A549 (cell line): ENCODE data around the gene BMS1. TPM values are rescaled to one million over a fixed set of nuclear protein-coding genes. Genes with fewer than 3 reads are reported as not detected.

Source experiments
- ATAC-seq, 2 experiments: fragments of 200-7000 bp in 1 of 2; fragments of >200 bp in 1 of 2; cut with Nextera tagmentation in 1 of 2; cut with Tn5 transposase in 1 of 2; 3 replicates each; pipeline versions ENCODE4 v1.8.0 to v1.9.1; 2018 to 2020; ENCODE audit warnings: mild to moderate bottlenecking in 1 of 2, moderate library complexity in 1 of 2
- CTCF ChIA-PET: fragments of 300-600 bp; sonication (Branson Sonifier 250); formaldehyde crosslinking; extraction: SDS; loops from one replicate; lab custom pipeline; 2021; ENCODE audit warnings: antibody characterized with exemption, inconsistent platforms; lab: Yijun Ruan, JAX
- POLR2A ChIA-PET: fragments of 350-600 bp; formaldehyde crosslinking; extraction: SDS; loops from one replicate; lab custom pipeline; 2021; ENCODE audit warnings: antibody characterized with exemption, inconsistent platforms; lab: Yijun Ruan, JAX
- DNase-seq, 2 experiments: peaks; one replicate each; pipeline versions ENCODE4 v3.0.0 to v3.0.0-alpha.2; 2011 to 2016; ENCODE audit warnings: low read depth in 1 of 2, low spot score in 1 of 2
- FAIRE-seq: peaks from 2 replicates; lab custom pipeline; 2011; peaks lifted over from hg19 to GRCh38; lab: Jason Lieb, UNC
- H3K27ac ChIP-seq, 2 experiments: fragments of >200 bp; sonication (Bioruptor Twin); formaldehyde crosslinking; 3 replicates each; pipeline ENCODE4 v1.5.1; 2016 to 2017
- H3K4me1 ChIP-seq: fragments of >200 bp; sonication (Bioruptor Twin); formaldehyde crosslinking; 3 replicates; pipeline ENCODE4 v1.6.1; 2016
- H3K4me2 ChIP-seq: fragments of >200 bp; sonication (Bioruptor Twin); formaldehyde crosslinking; 3 replicates; pipeline ENCODE4 v1.6.1; 2016
- H3K4me3 ChIP-seq: fragments of >200 bp; sonication (Bioruptor Twin); formaldehyde crosslinking; 3 replicates; pipeline ENCODE4 v1.5.1; 2016
- H3K9me3 ChIP-seq: fragments of >200 bp; sonication (Bioruptor Twin); formaldehyde crosslinking; 3 replicates; pipeline ENCODE4 v1.6.1; 2016
- CBX8 ChIP-seq: fragments of 200-600 bp; sonication (generic); IDR thresholded peaks from 2 replicates; pipeline ENCODE4 v1.6.1; 2016
- CHD4 ChIP-seq: fragments of 200-600 bp; sonication (generic); IDR thresholded peaks from 2 replicates; pipeline ENCODE4 v1.6.1; 2016; ENCODE audit warnings: antibody characterized with exemption, mild to moderate bottlenecking, borderline replicate concordance
- EHF ChIP-seq: fragments of 250-450 bp; sonication (Bioruptor Pico); IDR thresholded peaks from 2 replicates; pipeline ENCODE4 v1.5.0; 2020; ENCODE audit warnings: mild to moderate bottlenecking
- EP300 ChIP-seq, 2 experiments: fragments of >200 bp; sonication (Bioruptor Twin); formaldehyde crosslinking; IDR thresholded peaks; 2 replicates in 1 of 2; 3 replicates in 1 of 2; pipeline ENCODE4 v1.6.1; 2016 to 2017
- ESRRA ChIP-seq: fragments of 150-350 bp; IDR thresholded peaks from 2 replicates; pipeline ENCODE4 v1.6.1; 2014; ENCODE audit warnings: mild to moderate bottlenecking, low read length, borderline replicate concordance
- FOSL2 ChIP-seq, 2 experiments: fragments of 450-650 bp in 1 of 2; fragments of >200 bp in 1 of 2; sonication (Bioruptor Twin) in 1 of 2; formaldehyde crosslinking; IDR thresholded peaks; 2 replicates each; pipeline versions ENCODE4 v1.5.0 to v1.6.1; 2016 to 2020; ENCODE audit warnings: mild to moderate bottlenecking in 1 of 2, moderate library complexity in 1 of 2
- FOXS1 ChIP-seq: fragments of 250-450 bp; sonication (Bioruptor Pico); IDR thresholded peaks from 2 replicates; pipeline ENCODE4 v1.5.0; 2020; ENCODE audit warnings: mild to moderate bottlenecking, moderate library complexity
- HEYL ChIP-seq: fragments of 250-450 bp; sonication (Bioruptor Pico); IDR thresholded peaks from 2 replicates; pipeline ENCODE4 v1.8.0; 2021; ENCODE audit warnings: mild to moderate bottlenecking, moderate library complexity
- HOXB5 ChIP-seq: fragments of 250-450 bp; sonication (Bioruptor Pico); IDR thresholded peaks from 2 replicates; pipeline ENCODE4 v1.5.0; 2020; ENCODE audit warnings: mild to moderate bottlenecking, moderate library complexity
- KDM5A ChIP-seq: fragments of 200-600 bp; sonication (generic); IDR thresholded peaks from 2 replicates; pipeline ENCODE4 v1.6.1; 2016; ENCODE audit warnings: antibody characterized with exemption, mild to moderate bottlenecking
- MYC ChIP-seq: IDR thresholded peaks from 2 replicates; pipeline ENCODE4 v1.6.1; 2012; ENCODE audit warnings: mild to moderate bottlenecking, inconsistent platforms, low read length, improper control_type of control experiment, borderline replicate concordance
- NFE2L2 ChIP-seq: fragments of 150-350 bp; conservative IDR thresholded peaks from 2 replicates; pipeline ENCODE4 v1.6.1; 2014; ENCODE audit warnings: low read length
- NR3C1 ChIP-seq: fragments of >200 bp; sonication (Bioruptor Twin); formaldehyde crosslinking; IDR thresholded peaks from 3 replicates; pipeline ENCODE4 v1.6.1; 2017
- PHF8 ChIP-seq: fragments of 200-600 bp; sonication (generic); IDR thresholded peaks from 2 replicates; pipeline ENCODE4 v1.6.1; 2016; ENCODE audit warnings: low read depth, mild to moderate bottlenecking, antibody characterized with exemption, moderate library complexity, borderline replicate concordance
- SMC3 ChIP-seq: fragments of >200 bp; sonication (Bioruptor Twin); formaldehyde crosslinking; IDR thresholded peaks from 3 replicates; pipeline ENCODE4 v1.6.1; 2018; ENCODE audit warnings: inconsistent platforms
- SREBF2 ChIP-seq: fragments of 450-650 bp; IDR thresholded peaks from 2 replicates; pipeline ENCODE4 v1.6.1; 2014; ENCODE audit warnings: mild to moderate bottlenecking, moderate library complexity
- TFCP2L1 ChIP-seq: fragments of 250-450 bp; sonication (Bioruptor Pico); IDR thresholded peaks from 2 replicates; pipeline ENCODE4 v1.5.0; 2021; ENCODE audit warnings: mild to moderate bottlenecking
- ZC3H11A ChIP-seq: fragments of 450-650 bp; IDR thresholded peaks from 2 replicates; pipeline ENCODE4 v1.6.1; 2014; ENCODE audit warnings: antibody characterized with exemption, mild to moderate bottlenecking
- ZFP36 ChIP-seq: fragments of 450-650 bp; IDR thresholded peaks from 2 replicates; pipeline ENCODE4 v1.6.1; 2014; ENCODE audit warnings: borderline replicate concordance; ENCODE audit not compliant: partially characterized antibody
- ZSCAN20 ChIP-seq: fragments of 250-450 bp; sonication (Bioruptor Pico); IDR thresholded peaks from 2 replicates; pipeline ENCODE4 v1.8.0; 2022; ENCODE audit warnings: mild to moderate bottlenecking, moderate library complexity
- WGBS: methylation state at CpG from one replicate; pipeline ENCODE4 v1.1.6; 2017; ENCODE audit errors: missing lambda C conversion rate; 5-methylcytosine and 5-hydroxymethylcytosine counted together
- polyA plus RNA-seq, 4 experiments: library from polyadenylated mRNA; depleted of rRNA in 3 of 4; stranded (reverse); fragments of >200 nt; fragmentation: RNase III in 1 of 4; extraction: RNeasy Plus Mini Kit Qiagen cat#74134 plus additional on column Dnase treatment in 1 of 4; gene quantifications; 2 replicates in 3 of 4; 3 replicates in 1 of 4; pipeline ENCODE4 v1.2.3, GENCODE V29; 2011 to 2017
- TF ChIP-seq, protein P1 (sequence below): fragments of 250-450 bp; sonication (Bioruptor Pico); IDR thresholded peaks from 2 replicates; pipeline ENCODE4 v1.5.0; 2020; ENCODE audit warnings: low read depth, mild to moderate bottlenecking, moderate library complexity
- TF ChIP-seq, protein P2 (sequence below): fragments of >200 bp; sonication (Bioruptor Twin); formaldehyde crosslinking; IDR thresholded peaks from 3 replicates; pipeline ENCODE4 v1.5.1; 2016
- TF ChIP-seq, protein P3 (sequence below): fragments of 150-350 bp; IDR thresholded peaks from 2 replicates; pipeline ENCODE4 v1.6.1; 2014; ENCODE audit warnings: low read depth, mild to moderate bottlenecking, low read length

Gene BMS1
- polyA plus RNA-seq, 2 of the 4 experiments (the other 2 are of a cell fraction): 14.4 to 21.2 TPM

DNA sequence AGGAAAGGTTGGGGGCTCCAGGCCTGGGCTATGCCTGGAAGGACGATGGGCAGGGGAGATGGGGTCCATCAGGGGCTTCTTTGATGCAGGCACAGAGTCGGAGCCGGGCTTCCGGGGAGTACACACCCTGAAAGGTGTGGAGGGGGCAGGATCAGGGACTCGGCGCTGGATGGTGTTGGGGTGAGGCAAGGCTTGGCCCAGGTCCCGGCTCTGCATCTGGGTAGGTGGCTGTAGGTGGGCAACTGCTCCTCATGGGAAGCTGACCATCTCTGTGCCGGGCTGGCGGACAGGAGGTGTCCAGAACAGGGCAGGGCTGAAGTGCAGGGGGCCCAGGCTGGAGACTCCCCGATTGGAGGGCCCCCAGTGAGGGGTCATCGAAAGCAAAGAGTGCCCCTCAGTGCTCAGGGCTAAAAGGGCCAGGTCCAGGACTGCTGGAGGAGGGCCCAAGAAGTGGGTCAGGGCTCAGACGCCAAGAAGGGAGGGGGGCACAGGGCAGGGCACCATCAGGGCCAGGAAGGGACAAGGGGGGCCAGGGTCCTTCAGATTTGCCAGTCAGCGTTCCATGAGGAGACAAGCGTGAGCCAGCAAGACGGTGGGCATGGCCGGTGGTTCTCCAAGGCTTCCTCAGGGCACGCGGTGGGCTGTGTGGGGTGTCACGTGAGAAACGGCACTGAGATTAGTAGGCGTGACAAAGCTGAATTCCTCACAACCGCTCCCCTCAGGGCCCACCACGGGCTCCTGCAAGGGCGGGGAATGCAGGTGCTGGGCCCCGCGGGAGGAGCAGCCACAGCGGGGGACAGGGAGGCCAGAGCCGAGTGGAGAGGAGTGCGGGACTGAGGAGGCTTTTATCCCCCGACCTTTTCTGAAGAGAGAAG is 97.0 kb downstream of the BMS1 start:
- Histone ChIP-seq H3K9me3 (no peaks in the 10 kb centered on the region; the same call in 2 of the 3 replicates), H3K4me2 (no peak overlapping the region), H3K4me3 (no peak overlapping the region), H3K27ac (no peak overlapping the region), H3K4me1 (0 out of 3 replicates have a peak, but pooled peaks cover 8% of the 10 kb centered on the region)
- CTCF ChIA-PET: interaction anchor here (0.6 kb wide), 1 partner anchor 9 kb away, joined by 3 read pairs; no protein-coding TSS in a partner anchor
- no peak for ATAC-seq
- no peak for TF ChIP-seq KDM5A
- no peak for TF ChIP-seq FOXS1
- TF ChIP-seq, protein P1, sequence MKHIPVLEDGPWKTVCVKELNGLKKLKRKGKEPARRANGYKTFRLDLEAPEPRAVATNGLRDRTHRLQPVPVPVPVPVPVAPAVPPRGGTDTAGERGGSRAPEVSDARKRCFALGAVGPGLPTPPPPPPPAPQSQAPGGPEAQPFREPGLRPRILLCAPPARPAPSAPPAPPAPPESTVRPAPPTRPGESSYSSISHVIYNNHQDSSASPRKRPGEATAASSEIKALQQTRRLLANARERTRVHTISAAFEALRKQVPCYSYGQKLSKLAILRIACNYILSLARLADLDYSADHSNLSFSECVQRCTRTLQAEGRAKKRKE: no peak
- no peak for TF ChIP-seq ESRRA
- no peak for TF ChIP-seq CBX8
- TF ChIP-seq EHF (CRISPR knock-in tag): no peak
- no peak for TF ChIP-seq EP300 (IDR thresholded peaks at IDR 0.05)
- TF ChIP-seq SREBF2: no peak
- no peak for TF ChIP-seq NFE2L2
- POLR2A ChIA-PET: no interaction called here
- DNase-seq: no peak
- 50% methylated on average over 29 of the region's 30 CpGs for WGBS
- FAIRE-seq: no peak

DNA sequence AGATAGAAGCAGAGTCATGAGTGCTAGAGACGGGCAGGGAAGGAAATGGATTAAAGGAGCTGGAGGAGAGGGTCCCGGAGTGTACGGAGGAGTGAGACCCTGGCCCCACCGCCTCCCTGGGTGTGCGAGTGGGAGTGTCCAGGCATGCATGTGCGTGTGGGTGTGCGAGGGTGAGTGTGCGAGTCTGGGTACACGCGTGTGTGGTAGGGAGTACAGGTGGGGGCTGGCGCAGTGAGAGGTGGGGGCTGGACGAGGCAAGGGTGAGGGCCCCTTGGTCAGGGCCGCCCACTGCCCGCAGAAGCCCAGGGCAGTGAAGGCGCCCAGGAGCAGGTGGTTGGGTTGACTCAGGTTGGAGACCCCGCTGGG is 97.6 kb downstream of the BMS1 start:
- ChIA-PET POLR2A (no interaction called here), CTCF (no interaction called here)
- 77% methylated on average over 16 of the region's 16 CpGs for WGBS
- ATAC-seq: no peak
- Histone ChIP-seq H3K4me1 (0 out of 3 replicates have a peak, but pooled peaks cover 8% of the 10 kb centered on the region), H3K9me3 (no peaks in the 10 kb centered on the region; the same call in 2 of the 3 replicates), H3K4me2 (no peak overlapping the region), H3K4me3 (no peak overlapping the region), H3K27ac (no peak overlapping the region)
- no peak for TF ChIP-seq TFCP2L1 (CRISPR knock-in tag)
- TF ChIP-seq PHF8: no peak
- TF ChIP-seq, protein P1: no peak
- TF ChIP-seq ZC3H11A: no peak
- TF ChIP-seq FOSL2 (IDR thresholded peaks at IDR 0.05): no peak
- TF ChIP-seq FOSL2 (CRISPR knock-in tag; IDR thresholded peaks at IDR 0.05): no peak
- TF ChIP-seq SMC3: no peak
- TF ChIP-seq ZSCAN20 (CRISPR knock-in tag): no peak
- TF ChIP-seq, protein P2, sequence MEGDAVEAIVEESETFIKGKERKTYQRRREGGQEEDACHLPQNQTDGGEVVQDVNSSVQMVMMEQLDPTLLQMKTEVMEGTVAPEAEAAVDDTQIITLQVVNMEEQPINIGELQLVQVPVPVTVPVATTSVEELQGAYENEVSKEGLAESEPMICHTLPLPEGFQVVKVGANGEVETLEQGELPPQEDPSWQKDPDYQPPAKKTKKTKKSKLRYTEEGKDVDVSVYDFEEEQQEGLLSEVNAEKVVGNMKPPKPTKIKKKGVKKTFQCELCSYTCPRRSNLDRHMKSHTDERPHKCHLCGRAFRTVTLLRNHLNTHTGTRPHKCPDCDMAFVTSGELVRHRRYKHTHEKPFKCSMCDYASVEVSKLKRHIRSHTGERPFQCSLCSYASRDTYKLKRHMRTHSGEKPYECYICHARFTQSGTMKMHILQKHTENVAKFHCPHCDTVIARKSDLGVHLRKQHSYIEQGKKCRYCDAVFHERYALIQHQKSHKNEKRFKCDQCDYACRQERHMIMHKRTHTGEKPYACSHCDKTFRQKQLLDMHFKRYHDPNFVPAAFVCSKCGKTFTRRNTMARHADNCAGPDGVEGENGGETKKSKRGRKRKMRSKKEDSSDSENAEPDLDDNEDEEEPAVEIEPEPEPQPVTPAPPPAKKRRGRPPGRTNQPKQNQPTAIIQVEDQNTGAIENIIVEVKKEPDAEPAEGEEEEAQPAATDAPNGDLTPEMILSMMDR: no peak
- no peak for TF ChIP-seq ZFP36
- TF ChIP-seq NR3C1: no peak
- no peak for TF ChIP-seq CHD4
- TF ChIP-seq, protein P3, sequence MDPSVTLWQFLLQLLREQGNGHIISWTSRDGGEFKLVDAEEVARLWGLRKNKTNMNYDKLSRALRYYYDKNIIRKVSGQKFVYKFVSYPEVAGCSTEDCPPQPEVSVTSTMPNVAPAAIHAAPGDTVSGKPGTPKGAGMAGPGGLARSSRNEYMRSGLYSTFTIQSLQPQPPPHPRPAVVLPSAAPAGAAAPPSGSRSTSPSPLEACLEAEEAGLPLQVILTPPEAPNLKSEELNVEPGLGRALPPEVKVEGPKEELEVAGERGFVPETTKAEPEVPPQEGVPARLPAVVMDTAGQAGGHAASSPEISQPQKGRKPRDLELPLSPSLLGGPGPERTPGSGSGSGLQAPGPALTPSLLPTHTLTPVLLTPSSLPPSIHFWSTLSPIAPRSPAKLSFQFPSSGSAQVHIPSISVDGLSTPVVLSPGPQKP: no peak
- TF ChIP-seq MYC: no peak
- TF ChIP-seq HOXB5 (CRISPR knock-in tag): no peak
- TF ChIP-seq HEYL (CRISPR knock-in tag): no peak
- no peak for FAIRE-seq
- DNase-seq: no peak
